Smooth muscle cell (in vitro differentiated cells): ENCODE data around the gene HOXC11. TPM values are rescaled to one million over a fixed set of nuclear protein-coding genes. Genes with fewer than 3 reads are reported as not detected.

ENCODE experiments used
- DNase-seq: peaks from one replicate; lab custom pipeline; 2025; ENCODE audit not compliant: unreplicated experiment; lab: John Stamatoyannopoulos, UW
- H2AFZ ChIP-seq: fragments of 200-600 bp; sonication (generic); 2 replicates; pipeline ENCODE4 v1.6.0; 2016; ENCODE audit warnings: antibody characterized with exemption, low read depth, mild to moderate bottlenecking
- H3F3A ChIP-seq: fragments of 200-600 bp; sonication (generic); 2 replicates; pipeline ENCODE4 v1.6.0; 2017; ENCODE audit warnings: antibody characterized with exemption, low read depth
- H3K27ac ChIP-seq: fragments of 200-600 bp; sonication (generic); 2 replicates; pipeline ENCODE4 v1.5.1; 2016; ENCODE audit warnings: low read depth, mild to moderate bottlenecking
- H3K27me3 ChIP-seq: fragments of 200-600 bp; sonication (generic); 2 replicates; pipeline ENCODE4 v1.6.1; 2016; ENCODE audit warnings: low read depth, mild to moderate bottlenecking
- H3K36me3 ChIP-seq: fragments of 200-600 bp; sonication (generic); 2 replicates; pipeline ENCODE4 v1.5.1; 2016; ENCODE audit warnings: low read depth
- H3K4me1 ChIP-seq: fragments of 200-600 bp; sonication (generic); 2 replicates; pipeline ENCODE4 v1.5.1; 2016; ENCODE audit warnings: low read depth
- H3K4me2 ChIP-seq: fragments of 200-600 bp; sonication (generic); 2 replicates; pipeline ENCODE4 v1.6.0; 2016; ENCODE audit warnings: mild to moderate bottlenecking
- H3K4me3 ChIP-seq: fragments of 200-600 bp; sonication (generic); 2 replicates; pipeline ENCODE4 v1.5.1; 2016; ENCODE audit warnings: mild to moderate bottlenecking
- H3K79me2 ChIP-seq: fragments of 200-600 bp; sonication (generic); 2 replicates; pipeline ENCODE4 v1.6.0; 2016; ENCODE audit warnings: low read depth, mild to moderate bottlenecking
- H3K9ac ChIP-seq: fragments of 200-600 bp; sonication (generic); 2 replicates; pipeline ENCODE4 v1.6.0; 2016; ENCODE audit warnings: low read depth
- H3K9me3 ChIP-seq: fragments of 200-600 bp; sonication (generic); replicated peaks from 2 replicates; pipeline ENCODE4 v1.5.1; 2016; ENCODE audit warnings: low read depth
- H4K20me1 ChIP-seq: fragments of 200-600 bp; sonication (generic); 2 replicates; pipeline ENCODE4 v1.6.0; 2016; ENCODE audit warnings: low read depth
- WGBS: methylation state at CpG from one replicate; pipeline ENCODE4 v1.1.7; 2016; ENCODE audit warnings: low lambda C conversion rate; 5-methylcytosine and 5-hydroxymethylcytosine counted together
- polyA plus RNA-seq: library from polyadenylated mRNA; unstranded; fragments of >200 nt; fragmentation: Nextera tagmentation; extraction: Ambion mirVana; gene quantifications from 2 replicates; pipeline ENCODE4 v1.2.1, GENCODE V29; 2016
- total RNA-seq: library from RNA; depleted of rRNA; stranded (reverse); fragments of >200 nt; gene quantifications from 2 replicates; pipeline ENCODE4 v1.2.3, GENCODE V29; 2014
- TF ChIP-seq, protein P1 (sequence below): fragments of 200-600 bp; sonication (generic); IDR thresholded peaks from 2 replicates; pipeline ENCODE4 v1.5.1; 2017; ENCODE audit warnings: borderline replicate concordance, mild to moderate bottlenecking, antibody characterized with exemption; ENCODE audit not compliant: insufficient read depth, poor library complexity, severe bottlenecking

Gene HOXC11
- total and polyA plus RNA-seq, 2 experiments from 2014 or later = 0.23 to 0.27 TPM

GRCh38 chr12:53986686-53987483, 14.0 kb downstream of the HOXC11 start:
- TF ChIP-seq, protein P1, sequence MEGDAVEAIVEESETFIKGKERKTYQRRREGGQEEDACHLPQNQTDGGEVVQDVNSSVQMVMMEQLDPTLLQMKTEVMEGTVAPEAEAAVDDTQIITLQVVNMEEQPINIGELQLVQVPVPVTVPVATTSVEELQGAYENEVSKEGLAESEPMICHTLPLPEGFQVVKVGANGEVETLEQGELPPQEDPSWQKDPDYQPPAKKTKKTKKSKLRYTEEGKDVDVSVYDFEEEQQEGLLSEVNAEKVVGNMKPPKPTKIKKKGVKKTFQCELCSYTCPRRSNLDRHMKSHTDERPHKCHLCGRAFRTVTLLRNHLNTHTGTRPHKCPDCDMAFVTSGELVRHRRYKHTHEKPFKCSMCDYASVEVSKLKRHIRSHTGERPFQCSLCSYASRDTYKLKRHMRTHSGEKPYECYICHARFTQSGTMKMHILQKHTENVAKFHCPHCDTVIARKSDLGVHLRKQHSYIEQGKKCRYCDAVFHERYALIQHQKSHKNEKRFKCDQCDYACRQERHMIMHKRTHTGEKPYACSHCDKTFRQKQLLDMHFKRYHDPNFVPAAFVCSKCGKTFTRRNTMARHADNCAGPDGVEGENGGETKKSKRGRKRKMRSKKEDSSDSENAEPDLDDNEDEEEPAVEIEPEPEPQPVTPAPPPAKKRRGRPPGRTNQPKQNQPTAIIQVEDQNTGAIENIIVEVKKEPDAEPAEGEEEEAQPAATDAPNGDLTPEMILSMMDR = no peak
- Histone ChIP-seq H3K27ac (no peak overlapping the region), H4K20me1 (no peaks in the 10 kb centered on the region), H3K4me1 (no peaks in the 10 kb centered on the region), H3K36me3 (no peaks in the 10 kb centered on the region), H3K27me3 (peaks cover 100% of the 10 kb centered on the region), H3K79me2 (no peaks in the 10 kb centered on the region), H3K9ac (no peak overlapping the region), H3K9me3 (no peaks in the 10 kb centered on the region), H3K4me3 (no peak overlapping the region), H2AFZ (no peak overlapping the region), H3K4me2 (no peak overlapping the region), H3F3A (no peaks in the 10 kb centered on the region)
- no peak for DNase-seq
- WGBS = 44% methylated on average over 21 of the region's 21 CpGs

- no peaks in the 10 kb centered on the region for H4K20me1 ChIP-seq
- H3K4me3 ChIP-seq = no peak overlapping the region
- TF ChIP-seq, protein P1 = no peak
- no peak for DNase-seq
- H3K36me3 ChIP-seq = no peaks in the 10 kb centered on the region
- no peaks in the 10 kb centered on the region for H3F3A ChIP-seq
- WGBS = 28% methylated on average over 4 of the region's 4 CpGs
- no peak overlapping the region for H3K27ac ChIP-seq
- H3K79me2 ChIP-seq = no peaks in the 10 kb centered on the region
- H3K9me3 ChIP-seq = no peaks in the 10 kb centered on the region
- no peaks in the 10 kb centered on the region for H3K4me1 ChIP-seq
- H2AFZ ChIP-seq = no peak overlapping the region
- no peak overlapping the region for H3K4me2 ChIP-seq
- no peak overlapping the region for H3K9ac ChIP-seq
- peaks cover 100% of the 10 kb centered on the region for H3K27me3 ChIP-seq
Measured at GRCh38 chr12:53987787-53988230, 14.9 kb downstream of the HOXC11 start.

DNA sequence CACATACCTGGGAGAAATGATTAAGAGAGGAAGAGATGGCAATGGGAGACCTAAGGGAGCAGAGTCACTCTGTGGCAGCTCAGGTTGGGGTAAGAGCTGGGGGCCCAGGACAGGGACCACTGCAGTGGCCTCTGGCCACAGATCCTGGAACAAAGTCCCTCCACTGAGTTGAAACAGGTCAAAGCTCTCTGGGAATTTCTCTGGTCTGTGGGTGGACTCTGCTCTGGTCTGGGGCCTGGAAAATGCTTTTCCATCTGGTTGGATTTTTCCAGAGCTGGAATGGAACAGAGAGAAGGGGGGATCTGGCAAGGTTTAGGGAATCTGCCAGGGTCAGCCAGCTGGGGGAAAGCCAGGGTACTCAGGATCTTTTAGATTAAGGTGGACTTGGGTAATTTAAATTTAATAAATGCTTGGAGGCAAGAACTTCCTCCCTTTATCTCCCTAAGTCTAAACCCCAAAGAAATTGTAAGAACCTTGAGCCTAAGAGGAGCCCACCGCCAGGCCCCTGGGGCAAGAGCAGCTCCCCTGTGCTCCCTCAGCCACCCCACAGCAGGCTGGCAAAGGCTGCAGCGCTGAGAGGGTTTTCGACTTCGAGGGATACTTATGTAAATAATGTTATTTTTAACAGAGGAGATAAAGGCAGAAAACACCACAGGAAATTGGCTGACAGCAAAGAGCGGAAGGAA, 15.8 kb downstream of the HOXC11 start:
- H3F3A ChIP-seq = no peaks in the 10 kb centered on the region
- no peak overlapping the region for H3K4me2 ChIP-seq
- no peak overlapping the region for H2AFZ ChIP-seq
- no peak overlapping the region for H3K27ac ChIP-seq
- H3K27me3 ChIP-seq = peaks cover 100% of the 10 kb centered on the region
- no peaks in the 10 kb centered on the region for H3K79me2 ChIP-seq
- DNase-seq = no peak
- no peaks in the 10 kb centered on the region for H3K36me3 ChIP-seq
- H3K4me3 ChIP-seq = no peak overlapping the region
- TF ChIP-seq, protein P1 = no peak
- no peaks in the 10 kb centered on the region for H3K9me3 ChIP-seq
- WGBS = 7% methylated on average over 5 of the region's 5 CpGs
- H3K9ac ChIP-seq = no peak overlapping the region
- no peaks in the 10 kb centered on the region for H4K20me1 ChIP-seq
- no peaks in the 10 kb centered on the region for H3K4me1 ChIP-seq
